Activated T-cell treated with anti-CD3 and anti-CD28 coated beads for 4 hours (primary cell): ENCODE results near the gene ZC3H13.

Experiments used
- DNase-seq: peaks from one replicate; pipeline ENCODE4 v3.0.0-alpha.2; 2020

ZC3H13 gene

GRCh38 chr13:46052319-46053161 is at the start of gene ZC3H13:
ZC3H13 (minus strand) TSS chr13:46052746; CDS start chr13:46045507, 7,239 bp downstream.
- peak; percentile 85 for DNase-seq

GRCh38 chr13:46102255-46102605 is 49.7 kb upstream of the ZC3H13 start:
- DNase-seq, result no peak

- no peak for DNase-seq
Observed at GRCh38 chr13:46101484-46102254, 49.1 kb upstream of the ZC3H13 start.

- DNase-seq, result no peak
Observed at GRCh38 chr13:46101002-46101401, 48.5 kb upstream of the ZC3H13 start.

GRCh38 chr13:46100191-46100815 is 47.8 kb upstream of the ZC3H13 start:
- no peak for DNase-seq

GRCh38 chr13:46097663-46098062 is 45.1 kb upstream of the ZC3H13 start:
- no peak for DNase-seq

- no peak for DNase-seq
Observed at GRCh38 chr13:46097015-46097414, 44.5 kb upstream of the ZC3H13 start.

- no peak for DNase-seq
Observed at GRCh38 chr13:46094478-46094877, 41.9 kb upstream of the ZC3H13 start.

- no peak for DNase-seq
Observed at GRCh38 chr13:46088821-46089562, 36.4 kb upstream of the ZC3H13 start.

- no peak for DNase-seq
Observed at GRCh38 chr13:46087481-46087880, 34.9 kb upstream of the ZC3H13 start.

GRCh38 chr13:46086985-46087384 is 34.4 kb upstream of the ZC3H13 start:
- DNase-seq, result no peak

- DNase-seq, result no peak
Observed at GRCh38 chr13:46086421-46086922, 33.9 kb upstream of the ZC3H13 start.

- no peak for DNase-seq
Observed at GRCh38 chr13:46085737-46086136, 33.2 kb upstream of the ZC3H13 start.

GRCh38 chr13:46082324-46082723 is 29.8 kb upstream of the ZC3H13 start:
- no peak for DNase-seq

- no peak for DNase-seq
Observed at GRCh38 chr13:46079770-46080169, 27.2 kb upstream of the ZC3H13 start.

- no peak for DNase-seq
Observed at GRCh38 chr13:46077265-46077664, 24.7 kb upstream of the ZC3H13 start.

GRCh38 chr13:46076827-46077226 is 24.3 kb upstream of the ZC3H13 start:
- no peak for DNase-seq

- DNase-seq, result no peak
Observed at GRCh38 chr13:46075811-46076210, 23.3 kb upstream of the ZC3H13 start.

- DNase-seq, result no peak
Observed at GRCh38 chr13:46071590-46072249, 19.2 kb upstream of the ZC3H13 start.

GRCh38 chr13:46063292-46063691 is 10.7 kb upstream of the ZC3H13 start:
- no peak for DNase-seq

GRCh38 chr13:46062185-46062584 is 9.6 kb upstream of the ZC3H13 start:
- no peak for DNase-seq

GRCh38 chr13:46059405-46059804 is 6.9 kb upstream of the ZC3H13 start:
- DNase-seq, result no peak
